HK-2 (cell line): ENCODE measurements around the gene ZDHHC11B.
"Not testable (repeated sequence)": the region's sequence is repeated elsewhere in the genome, so short reads cannot be mapped to it uniquely, and the experiment has no call there.

Experiments
- DNase-seq: peaks from one replicate; pipeline ENCODE4 v3.0.0-alpha.2; 2018; ENCODE audit not compliant: unreplicated experiment

ZDHHC11B gene

GRCh38 chr5:769485-770145 lies 14.9 kb downstream of the ZDHHC11B start:
- not testable (repeated sequence) for DNase-seq

DNA sequence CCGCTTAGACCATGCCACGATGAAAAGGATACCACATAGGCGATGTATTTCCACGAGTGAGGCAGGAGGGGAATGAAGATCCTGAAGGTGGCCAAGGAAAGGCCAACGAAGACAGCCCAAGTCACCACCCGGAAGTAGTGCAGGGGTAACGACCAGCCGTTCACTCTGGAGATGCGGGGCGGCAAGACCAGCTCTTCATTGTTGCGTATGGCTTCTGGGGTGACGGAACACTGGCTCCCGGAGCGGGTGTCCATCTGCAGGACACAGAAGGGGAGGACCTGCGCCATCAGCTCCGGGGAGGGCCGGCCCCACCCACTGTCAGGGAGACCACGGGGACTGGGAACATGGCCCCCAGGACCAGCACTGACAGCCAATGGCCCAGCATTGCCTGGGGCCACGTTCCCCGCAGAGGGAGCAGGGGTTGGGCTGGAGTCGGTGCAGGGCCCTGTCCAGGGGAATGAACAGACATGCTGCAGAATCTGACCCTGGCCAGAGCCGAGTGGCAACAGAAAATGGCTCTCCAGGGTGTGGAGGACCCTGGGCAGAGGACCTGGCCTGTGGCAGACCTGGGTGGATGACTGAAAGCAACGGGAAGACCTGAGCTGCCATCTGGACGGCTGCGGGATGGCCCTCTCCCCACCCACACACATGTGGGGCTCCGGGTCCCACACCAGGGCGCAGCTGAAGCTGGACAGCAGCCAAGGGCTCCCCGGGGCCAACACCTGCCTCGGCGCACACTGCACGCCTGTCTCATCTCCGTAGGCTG lies 17.7 kb downstream of the ZDHHC11B start:
- no peak for DNase-seq

- no peak for DNase-seq
Observed at GRCh38 chr5:765948-766631, 18.4 kb downstream of the ZDHHC11B start.

- DNase-seq: no peak
Observed at GRCh38 chr5:763998-764781, 20.3 kb downstream of the ZDHHC11B start.

GRCh38 chr5:763397-763796 lies 21.1 kb downstream of the ZDHHC11B start:
- DNase-seq: no peak

DNA sequence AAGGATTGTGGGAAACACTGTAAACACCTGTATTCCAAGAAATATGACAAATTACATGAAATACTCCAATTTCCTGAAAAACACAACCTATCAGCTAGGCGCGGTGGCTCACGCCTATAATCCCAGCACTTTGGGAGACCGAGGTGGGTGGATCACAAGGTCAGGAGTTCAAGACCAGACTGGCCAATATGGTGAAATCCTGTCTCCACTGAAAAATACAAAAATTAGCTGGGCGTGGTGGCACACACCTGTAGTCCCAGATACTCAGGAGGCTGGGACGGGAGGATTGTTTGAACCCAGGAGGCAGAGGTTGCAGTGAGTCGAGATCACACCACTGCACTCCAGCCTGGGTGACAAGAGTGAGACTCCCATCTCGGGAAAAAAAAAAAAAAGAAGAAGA lies 21.5 kb downstream of the ZDHHC11B start:
- DNase-seq: not testable (repeated sequence)

- DNase-seq: no peak
Observed at GRCh38 chr5:761854-762710, 22.4 kb downstream of the ZDHHC11B start.

GRCh38 chr5:761059-761771 lies 23.3 kb downstream of the ZDHHC11B start:
- no peak for DNase-seq

GRCh38 chr5:760363-761058 lies 24.0 kb downstream of the ZDHHC11B start:
- DNase-seq: no peak

DNA sequence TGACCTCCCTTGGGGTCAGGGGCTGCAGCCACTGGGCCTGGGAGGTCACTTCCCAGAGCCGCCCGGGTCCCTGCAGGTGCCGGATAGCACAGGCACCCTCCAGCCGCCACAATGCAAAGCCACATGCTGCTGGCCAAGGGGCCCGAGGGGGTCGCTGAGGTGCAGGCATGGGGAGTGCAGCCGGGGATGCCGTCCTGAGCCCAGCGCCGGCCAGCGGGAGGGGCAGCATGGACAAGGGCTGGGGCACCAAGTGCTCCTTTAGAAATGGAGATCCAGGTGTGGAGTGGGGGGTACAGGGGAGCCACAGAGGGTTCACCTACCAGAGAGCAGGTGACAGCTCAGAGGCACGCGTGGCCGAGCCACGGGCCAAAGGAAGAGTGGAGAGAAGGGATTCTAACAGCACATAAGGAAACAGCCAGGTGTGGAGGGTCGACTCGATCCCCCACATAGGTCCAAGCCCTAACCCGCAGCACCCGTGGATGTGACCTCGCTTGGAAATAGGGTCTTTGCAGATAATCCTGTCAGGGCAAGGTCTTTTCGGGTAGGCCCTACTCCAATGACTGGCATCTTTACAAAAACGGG lies 24.7 kb downstream of the ZDHHC11B start:
- no peak for DNase-seq

- no peak for DNase-seq
Observed at GRCh38 chr5:759111-759751, 25.3 kb downstream of the ZDHHC11B start.

DNA sequence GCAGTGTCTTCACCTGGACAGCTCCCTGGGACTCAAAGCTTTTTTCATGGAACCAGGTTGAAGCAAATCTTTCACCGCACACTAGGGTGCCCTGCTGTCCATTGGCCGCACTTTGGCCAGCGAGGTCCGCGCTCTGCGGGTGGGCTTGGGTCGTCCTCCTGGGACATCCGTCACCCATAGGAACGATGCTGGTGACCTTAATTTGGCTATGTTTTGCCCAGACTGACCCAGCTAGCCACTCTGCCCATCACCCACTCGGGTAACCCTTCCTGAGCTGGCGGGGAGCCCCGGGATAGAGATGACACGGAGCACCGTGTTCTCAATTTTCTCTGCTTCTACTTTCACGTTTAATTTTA lies 25.9 kb downstream of the ZDHHC11B start:
- no peak for DNase-seq

- DNase-seq: no peak
Observed at GRCh38 chr5:757931-758697, 26.4 kb downstream of the ZDHHC11B start.

DNA sequence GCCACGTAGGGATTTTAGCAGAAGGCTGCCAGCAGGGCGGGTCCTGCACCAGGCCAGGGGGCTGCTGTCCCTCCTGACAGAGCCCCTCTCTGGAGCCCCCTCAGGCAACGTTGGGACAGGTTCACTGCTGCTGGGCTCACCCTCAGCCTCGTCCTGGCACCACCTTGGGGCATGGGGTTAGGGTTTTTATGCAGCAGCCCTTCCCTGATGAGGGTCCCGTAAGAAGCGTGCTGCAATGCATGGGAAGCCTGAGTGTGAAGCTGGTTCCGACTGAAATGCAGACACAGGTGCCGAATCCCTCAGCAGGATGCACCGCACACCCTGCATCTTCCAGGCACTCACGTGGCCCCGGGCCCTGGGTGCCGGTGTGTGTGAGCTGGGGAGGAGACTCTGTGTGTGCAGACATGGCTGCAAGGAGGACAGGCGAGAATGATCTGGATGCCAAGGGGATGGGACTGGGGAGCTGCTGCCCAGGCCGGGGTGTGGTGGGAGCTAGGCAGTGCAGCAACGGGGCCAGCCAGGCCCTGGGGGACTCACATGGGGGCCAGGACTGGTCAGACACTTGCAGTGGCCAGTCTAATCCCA lies 27.1 kb downstream of the ZDHHC11B start:
- no peak for DNase-seq

GRCh38 chr5:756865-757345 lies 27.6 kb downstream of the ZDHHC11B start:
- DNase-seq: no peak

GRCh38 chr5:756171-756570 lies 28.4 kb downstream of the ZDHHC11B start:
- no peak for DNase-seq

DNA sequence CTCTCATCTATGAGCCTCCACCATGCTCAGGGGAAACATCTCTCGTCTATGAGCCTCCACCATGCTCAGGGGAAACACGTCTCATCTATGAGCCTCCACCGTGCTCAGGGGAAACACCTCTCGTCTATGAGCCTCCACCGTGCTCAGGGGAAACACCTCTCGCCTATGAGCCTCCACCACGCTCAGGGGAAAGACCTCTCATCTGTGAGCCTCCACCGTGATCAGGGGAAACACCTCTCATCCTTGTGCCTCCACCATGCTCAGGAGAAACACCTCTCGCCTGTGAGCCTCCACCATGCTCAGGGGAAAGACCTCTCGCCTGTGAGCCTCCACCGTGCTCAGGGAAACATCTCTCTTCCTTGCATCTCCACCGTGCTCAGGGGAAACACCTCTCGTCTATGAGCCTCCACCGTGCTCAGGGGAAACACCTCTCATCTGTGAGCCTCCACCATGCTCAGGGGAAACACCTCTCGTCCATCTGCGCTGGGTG lies 30.3 kb downstream of the ZDHHC11B start:
- not testable (repeated sequence) for DNase-seq
